ENCODE data around the gene VMO1. TPM values are rescaled to one million over a fixed set of nuclear protein-coding genes. Genes with fewer than 3 reads are reported as not detected.

The VMO1 gene
- total RNA-seq, 4 donors from 2014 or later = 1.4 to 6.0 (median 1.9) TPM; not detected in 1

Other genes starting within 250 kb of the VMO1 start
- 100 to 1,000 TPM in 1 of 4 donors, 10 to 100 TPM in 3; 53.8 to 119 (median 54.4) TPM for gene MYBBP1A, start 231.0 kb downstream of the VMO1 start, total RNA-seq
- not detected for gene GGT6, start 225.8 kb downstream of the VMO1 start, total RNA-seq
- gene SMTNL2, start 201.8 kb downstream of the VMO1 start, total RNA-seq = 1 to 10 TPM; 1.5 to 8.2 (median 4.4) TPM
- not detected for gene ALOX15, start 144.7 kb downstream of the VMO1 start, total RNA-seq
- 10 to 100 TPM; 27.1 to 95.1 (median 29.1) TPM for gene PELP1, start 82.2 kb downstream of the VMO1 start, total RNA-seq
- gene ARRB2, start 75.7 kb downstream of the VMO1 start, total RNA-seq = 100 to 1,000 TPM in 1 of 4 donors, 10 to 100 TPM in 3; 50.2 to 103 (median 57.4) TPM
- 10 to 100 TPM; 20.8 to 32.8 (median 28.4) TPM for gene MED11, start 54.9 kb downstream of the VMO1 start, total RNA-seq
- gene ZMYND15, start 46.5 kb downstream of the VMO1 start, total RNA-seq = under 1 TPM in 3 of 4 donors, not detected in 1; 0.42 to 0.66 (median 0.59) TPM
- gene CXCL16, start 46.4 kb downstream of the VMO1 start, total RNA-seq = 10 to 100 TPM in 3 of 4 donors, 1 to 10 TPM in 1; 5.7 to 27.3 (median 13.6) TPM
- gene TM4SF5, start 14.5 kb downstream of the VMO1 start, total RNA-seq = not detected
- not detected for gene GLTPD2, start 2.6 kb upstream of the VMO1 start, total RNA-seq
- gene PSMB6, start 9.8 kb upstream of the VMO1 start, total RNA-seq = 100 to 1,000 TPM; 100 to 171 (median 122) TPM
- gene PLD2, start 20.8 kb upstream of the VMO1 start, total RNA-seq = 10 to 100 TPM; 17.2 to 63.0 (median 30.1) TPM
- gene MINK1, start 47.0 kb upstream of the VMO1 start, total RNA-seq = 10 to 100 TPM; 57.1 to 94.3 (median 85.7) TPM
- 1 to 10 TPM in 3 of 4 donors, under 1 TPM in 1; 0.90 to 2.0 (median 1.3) TPM for gene C17orf107, start 113.2 kb upstream of the VMO1 start, total RNA-seq
- gene CHRNE, start 116.7 kb upstream of the VMO1 start, total RNA-seq = 1 to 10 TPM in 2 of 4 donors, under 1 TPM in 2; 0.22 to 2.5 (median 1.0) TPM
- not detected for gene GP1BA, start 145.9 kb upstream of the VMO1 start, total RNA-seq
- 10 to 100 TPM; 30.3 to 42.8 (median 32.3) TPM for gene SLC25A11, start 153.7 kb upstream of the VMO1 start, total RNA-seq
- gene RNF167, start 153.9 kb upstream of the VMO1 start, total RNA-seq = 10 to 100 TPM; 45.0 to 55.0 (median 51.4) TPM
- 1,000 to 10,000 TPM in 1 of 4 donors, 100 to 1,000 TPM in 3; 422 to 1,004 (median 483) TPM for gene PFN1, start 162.2 kb upstream of the VMO1 start, total RNA-seq
- gene ENO3, start 164.8 kb upstream of the VMO1 start, total RNA-seq = 10 to 100 TPM in 2 of 4 donors, 1 to 10 TPM in 2; 7.5 to 15.3 (median 10.2) TPM
- 10 to 100 TPM; 36.9 to 70.0 (median 42.0) TPM for gene SPAG7, start 181.5 kb upstream of the VMO1 start, total RNA-seq
- 10 to 100 TPM; 15.3 to 46.2 (median 22.5) TPM for gene CAMTA2, start 201.3 kb upstream of the VMO1 start, total RNA-seq
- gene INCA1, start 211.2 kb upstream of the VMO1 start, total RNA-seq = 1 to 10 TPM; 1.2 to 1.8 (median 1.7) TPM
- gene KIF1C, start 211.6 kb upstream of the VMO1 start, total RNA-seq = 10 to 100 TPM; 78.0 to 89.7 (median 79.6) TPM
- gene SLC52A1, start 249.1 kb upstream of the VMO1 start, total RNA-seq = not detected

Data from tibial nerve (tissue), 4 donors.